DND-41 (cell line): ENCODE data around the gene RAPGEF5.

Source experiments
- ATAC-seq: fragments of 200-7000 bp; cut with Tn5 transposase; 3 replicates; pipeline ENCODE4 v1.9.1; 2021; ENCODE audit warnings: low read depth; ENCODE audit not compliant: insufficient read depth
- DNase-seq: peaks from one replicate; pipeline ENCODE4 v3.0.0-alpha.2; 2020
- H2AFZ ChIP-seq: 2 replicates; pipeline ENCODE4 v1.6.0; 2012; ENCODE audit warnings: low read depth, low read length
- H3K27ac ChIP-seq: 2 replicates; pipeline ENCODE4 v1.5.1; 2012; ENCODE audit warnings: low read length, inconsistent platforms
- H3K27me3 ChIP-seq: fragments of 200-600 bp; sonication (generic); 2 replicates; pipeline ENCODE4 v1.6.0; 2012; ENCODE audit warnings: low read length, mild to moderate bottlenecking, inconsistent platforms; ENCODE audit not compliant: insufficient read depth, poor library complexity
- H3K36me3 ChIP-seq: 2 replicates; pipeline ENCODE4 v1.5.1; 2012; ENCODE audit warnings: low read length, inconsistent platforms; ENCODE audit not compliant: insufficient read depth
- H3K4me1 ChIP-seq: 2 replicates; pipeline ENCODE4 v1.5.1; 2012; ENCODE audit warnings: mild to moderate bottlenecking, low read length; ENCODE audit not compliant: insufficient read depth
- H3K4me2 ChIP-seq: 2 replicates; pipeline ENCODE4 v1.6.0; 2012; ENCODE audit warnings: mild to moderate bottlenecking, moderate library complexity, low read length, inconsistent platforms; ENCODE audit not compliant: insufficient read depth
- H3K4me3 ChIP-seq, 2 experiments: fragments of 200-600 bp in 1 of 2; shearing (Covaris generic) in 1 of 2; 2 replicates each; pipeline ENCODE4 v1.5.1; 2012 to 2016; ENCODE audit warnings: inconsistent platforms in 2 of 2, low read length in 2 of 2, mild to moderate bottlenecking in 2 of 2, low read depth in 1 of 2, moderate library complexity in 1 of 2
- H3K79me2 ChIP-seq: 2 replicates; pipeline ENCODE4 v1.6.0; 2012; ENCODE audit warnings: low read length, inconsistent platforms; ENCODE audit not compliant: insufficient read depth
- H3K9ac ChIP-seq: 2 replicates; pipeline ENCODE4 v1.6.0; 2012; ENCODE audit warnings: low read depth, mild to moderate bottlenecking, inconsistent platforms, low read length, moderate library complexity
- H3K9me3 ChIP-seq: 2 replicates; pipeline ENCODE4 v1.5.1; 2012; ENCODE audit warnings: low read length, moderate library complexity, mild to moderate bottlenecking, inconsistent platforms; ENCODE audit not compliant: insufficient read depth, severe bottlenecking
- H4K20me1 ChIP-seq: 2 replicates; pipeline ENCODE4 v1.6.0; 2012; ENCODE audit warnings: low read length; ENCODE audit not compliant: insufficient read depth
- CTCF ChIP-seq: IDR thresholded peaks from 2 replicates; pipeline ENCODE4 v1.5.1; 2012; ENCODE audit warnings: borderline replicate concordance, low read length, moderate library complexity, mild to moderate bottlenecking; ENCODE audit not compliant: poor library complexity, severe bottlenecking; ENCODE audit errors: extremely low read depth
- EZH2 ChIP-seq: IDR thresholded peaks from 3 replicates; pipeline ENCODE4 v1.6.1; 2012; ENCODE audit warnings: borderline replicate concordance, low read depth, mild to moderate bottlenecking, moderate library complexity, low read length, inconsistent platforms; ENCODE audit not compliant: severe bottlenecking

The RAPGEF5 gene

GRCh38 chr7:22166928-22167327, 190.0 kb downstream of the RAPGEF5 start:
- Histone ChIP-seq H3K36me3 (peaks cover 41% of the 10 kb centered on the region; the same call in 1 of the 2 replicates), H3K4me3 (no peak overlapping the region), H3K4me2 (no peak overlapping the region), H2AFZ (no peak overlapping the region), H3K9me3 (no peaks in the 10 kb centered on the region), H3K9ac (no peak overlapping the region), H4K20me1 (no peaks in the 10 kb centered on the region), H3K27ac (no peak overlapping the region), H3K4me1 (no peaks in the 10 kb centered on the region), H3K79me2 (no peaks in the 10 kb centered on the region), H3K27me3 (no peaks in the 10 kb centered on the region)
- no peak for ATAC-seq
- DNase-seq = no peak
- TF ChIP-seq CTCF = no peak
- no peak for TF ChIP-seq EZH2

- H3K9me3 ChIP-seq = no peaks in the 10 kb centered on the region
- DNase-seq (no peak), ATAC-seq (no peak)
- H2AFZ ChIP-seq = no peak overlapping the region
- H3K4me2 ChIP-seq = no peak overlapping the region
- no peak overlapping the region for H3K27ac ChIP-seq
- peaks cover 71% of the 10 kb centered on the region for H3K36me3 ChIP-seq
- H3K4me3 ChIP-seq = no peak overlapping the region
- H3K79me2 ChIP-seq = no peaks in the 10 kb centered on the region
- H3K27me3 ChIP-seq = no peaks in the 10 kb centered on the region
- H3K9ac ChIP-seq = no peak overlapping the region
- H4K20me1 ChIP-seq = no peaks in the 10 kb centered on the region
- no peak for TF ChIP-seq CTCF
- no peak for TF ChIP-seq EZH2
- peaks cover 19% of the 10 kb centered on the region for H3K4me1 ChIP-seq
Observed at GRCh38 chr7:22159341-22159740, 197.6 kb downstream of the RAPGEF5 start.

GRCh38 chr7:22157552-22157951, 199.4 kb downstream of the RAPGEF5 start:
- Histone ChIP-seq H3K27ac (no peak overlapping the region), H3K9me3 (no peaks in the 10 kb centered on the region), H3K36me3 (peaks cover 78% of the 10 kb centered on the region), H3K4me3 (no peak overlapping the region), H3K4me2 (no peak overlapping the region), H3K79me2 (no peaks in the 10 kb centered on the region), H4K20me1 (no peaks in the 10 kb centered on the region), H3K4me1 (peaks cover 30% of the 10 kb centered on the region), H2AFZ (no peak overlapping the region), H3K9ac (no peak overlapping the region), H3K27me3 (no peaks in the 10 kb centered on the region)
- no peak for DNase-seq
- ATAC-seq = no peak
- no peak for TF ChIP-seq EZH2
- no peak for TF ChIP-seq CTCF

DNA sequence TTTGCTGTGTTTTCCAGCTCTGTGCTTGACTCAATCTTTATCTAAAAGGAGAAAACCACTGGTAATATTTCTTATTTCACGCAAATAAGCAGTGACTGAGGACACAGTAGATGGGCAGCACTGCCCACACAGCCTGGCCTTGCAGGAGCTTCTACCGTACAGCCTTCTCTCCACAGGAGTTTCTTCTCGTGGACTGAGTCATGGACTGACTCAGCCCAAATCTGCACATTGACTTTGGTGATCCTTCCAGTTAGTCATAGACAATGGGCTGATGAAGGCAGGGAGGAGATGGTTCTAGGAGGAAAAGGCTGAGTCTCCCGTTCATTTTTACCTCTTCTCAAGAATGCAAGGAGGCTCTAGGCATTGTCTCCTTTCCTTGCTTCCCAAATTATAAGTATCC, 200.7 kb downstream of the RAPGEF5 start:
- DNase-seq = no peak

More for the DNA sequence above, 200.7 kb downstream of the RAPGEF5 start:
- Histone ChIP-seq H3K9me3 (no peaks in the 10 kb centered on the region), H3K27me3 (no peaks in the 10 kb centered on the region), H3K4me3 (no peak overlapping the region), H2AFZ (no peak overlapping the region), H3K9ac (no peak overlapping the region), H3K36me3 (peaks cover 80% of the 10 kb centered on the region), H3K27ac (no peak overlapping the region; the same call in 1 of the 2 replicates), H3K4me1 (peaks cover 30% of the 10 kb centered on the region), H4K20me1 (no peaks in the 10 kb centered on the region), H3K79me2 (no peaks in the 10 kb centered on the region), H3K4me2 (no peak overlapping the region)
- no peak for ATAC-seq
- no peak for TF ChIP-seq CTCF
- no peak for TF ChIP-seq EZH2
